ENCODE data around the gene PDZD2.
A peak's percentile ranks its signal among the peaks of the same experiment; 100 is the strongest.
"Not testable (repeated sequence)": the region's sequence is repeated elsewhere in the genome, so short reads cannot be mapped to it uniquely, and the experiment has no call there.

The PDZD2 gene

GRCh38 chr5:32013658-32014057 is 374.7 kb downstream of the PDZD2 start:
- peak; percentile 81 for FAIRE-seq
- TF ChIP-seq, protein P1, sequence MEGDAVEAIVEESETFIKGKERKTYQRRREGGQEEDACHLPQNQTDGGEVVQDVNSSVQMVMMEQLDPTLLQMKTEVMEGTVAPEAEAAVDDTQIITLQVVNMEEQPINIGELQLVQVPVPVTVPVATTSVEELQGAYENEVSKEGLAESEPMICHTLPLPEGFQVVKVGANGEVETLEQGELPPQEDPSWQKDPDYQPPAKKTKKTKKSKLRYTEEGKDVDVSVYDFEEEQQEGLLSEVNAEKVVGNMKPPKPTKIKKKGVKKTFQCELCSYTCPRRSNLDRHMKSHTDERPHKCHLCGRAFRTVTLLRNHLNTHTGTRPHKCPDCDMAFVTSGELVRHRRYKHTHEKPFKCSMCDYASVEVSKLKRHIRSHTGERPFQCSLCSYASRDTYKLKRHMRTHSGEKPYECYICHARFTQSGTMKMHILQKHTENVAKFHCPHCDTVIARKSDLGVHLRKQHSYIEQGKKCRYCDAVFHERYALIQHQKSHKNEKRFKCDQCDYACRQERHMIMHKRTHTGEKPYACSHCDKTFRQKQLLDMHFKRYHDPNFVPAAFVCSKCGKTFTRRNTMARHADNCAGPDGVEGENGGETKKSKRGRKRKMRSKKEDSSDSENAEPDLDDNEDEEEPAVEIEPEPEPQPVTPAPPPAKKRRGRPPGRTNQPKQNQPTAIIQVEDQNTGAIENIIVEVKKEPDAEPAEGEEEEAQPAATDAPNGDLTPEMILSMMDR (IDR thresholded peaks at IDR 0.05; ENCODE audit: insufficient read depth, missing control alignments) = no peak
- no peak for DNase-seq (ENCODE audit: insufficient read length, low spot score)

- TF ChIP-seq, protein P1 (IDR thresholded peaks at IDR 0.05; ENCODE audit: insufficient read depth, missing control alignments) = no peak
- FAIRE-seq (peak; percentile 44), DNase-seq (ENCODE audit: insufficient read length, low spot score) (no peak)
These were observed 375.3 kb downstream of the PDZD2 start for GRCh38 chr5:32014096-32014745.

- not testable (repeated sequence) for FAIRE-seq; DNase-seq (ENCODE audit: insufficient read length, low spot score)
These were observed 376.3 kb downstream of the PDZD2 start for GRCh38 chr5:32015262-32015661.

DNA sequence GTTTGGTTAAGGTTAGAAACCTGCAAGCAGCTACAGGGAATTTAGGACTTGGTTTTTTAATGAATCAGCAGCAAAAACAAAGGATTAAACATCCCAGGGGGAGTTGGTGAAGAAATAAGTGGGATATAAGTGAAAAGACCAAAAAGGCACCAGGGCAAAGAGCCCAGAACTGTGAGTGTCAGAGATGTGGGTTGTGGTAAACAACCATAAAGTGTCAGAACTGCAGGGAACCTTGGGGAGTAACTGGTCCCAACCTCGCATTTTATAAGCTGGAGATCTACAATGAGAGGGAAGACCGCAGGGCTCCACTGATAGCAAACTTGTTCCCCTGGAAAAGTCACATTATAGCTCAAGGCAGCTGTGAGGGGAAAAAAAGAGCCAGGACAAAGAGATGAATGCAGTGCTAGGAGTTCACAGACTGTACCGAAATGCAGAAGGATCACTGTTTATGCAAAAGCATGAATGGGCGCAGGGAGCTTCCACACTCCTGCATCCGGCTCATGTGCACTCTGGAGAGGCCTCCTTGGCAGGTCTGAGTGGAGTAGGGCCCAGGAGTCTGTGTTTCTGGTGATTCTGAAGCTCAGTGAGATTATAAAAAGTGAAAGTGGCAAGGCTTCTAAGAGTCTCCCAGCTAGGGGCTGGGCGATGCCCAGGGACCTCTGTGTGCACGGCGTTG is 378.9 kb downstream of the PDZD2 start:
- TF ChIP-seq, protein P1 (IDR thresholded peaks at IDR 0.05; ENCODE audit: insufficient read depth, missing control alignments) = no peak
- FAIRE-seq = no peak
- DNase-seq (ENCODE audit: insufficient read length, low spot score) = no peak

GRCh38 chr5:32018476-32019436 is 379.8 kb downstream of the PDZD2 start:
- FAIRE-seq (no peak), DNase-seq (ENCODE audit: insufficient read length, low spot score) (no peak)
- TF ChIP-seq, protein P1 (IDR thresholded peaks at IDR 0.05; ENCODE audit: insufficient read depth, missing control alignments) = no peak

DNA sequence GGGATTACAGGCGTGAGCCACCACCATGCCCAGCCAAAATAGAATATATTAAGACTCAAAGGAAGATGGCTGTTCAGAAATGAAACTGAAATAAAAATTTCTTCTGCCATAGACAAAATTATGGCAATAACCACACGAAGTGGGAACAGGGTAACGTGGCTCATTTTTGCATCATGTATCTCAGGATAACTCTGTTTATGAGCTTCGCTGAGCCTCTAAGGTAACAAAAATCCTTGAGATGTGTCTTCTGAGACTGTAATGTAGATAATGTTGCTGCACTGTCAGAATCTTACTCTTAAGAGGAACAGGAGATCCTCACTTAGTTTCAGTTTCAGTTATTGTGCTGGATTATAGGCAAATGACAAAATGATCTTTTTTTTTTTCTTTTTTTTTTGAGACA is 381.3 kb downstream of the PDZD2 start:
- DNase-seq (ENCODE audit: insufficient read length, low spot score) (no peak), FAIRE-seq (no peak)
- TF ChIP-seq, protein P1 (IDR thresholded peaks at IDR 0.05; ENCODE audit: insufficient read depth, missing control alignments) = no peak

DNA sequence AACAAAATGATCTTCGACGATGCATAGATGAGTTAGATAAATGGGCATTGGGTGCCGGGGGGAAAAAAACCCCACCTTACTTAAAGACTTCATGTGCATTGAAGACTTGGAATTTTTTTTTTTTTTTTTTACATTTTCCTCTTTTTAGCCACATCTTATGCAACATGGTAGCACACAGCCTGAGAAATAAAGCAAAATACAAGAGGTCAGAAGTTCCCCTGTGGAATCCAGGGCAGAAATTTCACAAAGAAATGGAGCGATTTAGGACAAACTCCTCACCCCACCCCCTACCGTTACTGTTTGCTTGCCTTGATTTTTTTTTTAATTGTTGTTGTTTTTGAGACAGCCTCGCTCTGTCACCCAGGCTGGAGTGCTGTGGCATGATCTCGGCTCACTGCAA is 382.0 kb downstream of the PDZD2 start:
- FAIRE-seq (no peak), DNase-seq (ENCODE audit: insufficient read length, low spot score) (no peak)
- TF ChIP-seq, protein P1 (IDR thresholded peaks at IDR 0.05; ENCODE audit: insufficient read depth, missing control alignments) = no peak

Measured in D721Med (cell line).